ENCODE results near the gene ARHGAP30. TPM values are rescaled to one million over a fixed set of nuclear protein-coding genes. Genes with fewer than 3 reads are reported as not detected.
A peak's percentile ranks its signal among the peaks of the same experiment; 100 is the strongest.

The ARHGAP30 gene
- total RNA-seq, 1 donor from 2014 or later: 63.7 TPM

DNA sequence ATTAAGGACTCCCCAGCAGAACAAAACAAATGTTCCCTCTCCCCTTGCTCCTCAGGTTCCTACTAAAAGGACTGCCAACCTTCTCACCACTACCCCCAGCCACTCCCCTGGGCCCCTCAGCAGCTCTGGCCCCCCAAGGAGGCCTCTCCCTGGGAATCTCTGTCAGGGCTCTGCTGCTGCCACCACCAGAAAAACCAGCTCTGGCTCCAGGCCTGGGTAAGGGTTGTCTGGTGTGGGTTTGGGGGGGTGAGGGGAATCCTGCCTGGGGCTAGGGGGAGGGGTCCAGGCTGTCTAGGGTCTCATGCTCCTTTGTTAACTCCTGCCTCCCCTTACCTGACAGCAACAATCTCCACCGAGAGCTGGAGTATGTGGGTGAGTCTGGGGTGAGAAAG lies 14.9 kb upstream of the ARHGAP30 start:
- TF ChIP-seq, protein P1, sequence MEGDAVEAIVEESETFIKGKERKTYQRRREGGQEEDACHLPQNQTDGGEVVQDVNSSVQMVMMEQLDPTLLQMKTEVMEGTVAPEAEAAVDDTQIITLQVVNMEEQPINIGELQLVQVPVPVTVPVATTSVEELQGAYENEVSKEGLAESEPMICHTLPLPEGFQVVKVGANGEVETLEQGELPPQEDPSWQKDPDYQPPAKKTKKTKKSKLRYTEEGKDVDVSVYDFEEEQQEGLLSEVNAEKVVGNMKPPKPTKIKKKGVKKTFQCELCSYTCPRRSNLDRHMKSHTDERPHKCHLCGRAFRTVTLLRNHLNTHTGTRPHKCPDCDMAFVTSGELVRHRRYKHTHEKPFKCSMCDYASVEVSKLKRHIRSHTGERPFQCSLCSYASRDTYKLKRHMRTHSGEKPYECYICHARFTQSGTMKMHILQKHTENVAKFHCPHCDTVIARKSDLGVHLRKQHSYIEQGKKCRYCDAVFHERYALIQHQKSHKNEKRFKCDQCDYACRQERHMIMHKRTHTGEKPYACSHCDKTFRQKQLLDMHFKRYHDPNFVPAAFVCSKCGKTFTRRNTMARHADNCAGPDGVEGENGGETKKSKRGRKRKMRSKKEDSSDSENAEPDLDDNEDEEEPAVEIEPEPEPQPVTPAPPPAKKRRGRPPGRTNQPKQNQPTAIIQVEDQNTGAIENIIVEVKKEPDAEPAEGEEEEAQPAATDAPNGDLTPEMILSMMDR (IDR thresholded peaks at IDR 0.05): no peak
- Histone ChIP-seq H3K27ac (peak overlapping the region; percentile 80), H3K4me1 (peaks cover 33% of the 10 kb centered on the region), H3K27me3 (ENCODE audit: low read depth) (no peaks in the 10 kb centered on the region), H3K36me3 (no peaks in the 10 kb centered on the region), H3K4me3 (no peak overlapping the region), H3K9me3 (no peaks in the 10 kb centered on the region)
- ATAC-seq (no peak), DNase-seq (no peak)
- intact Hi-C loops (cut with DNase I): no loop called here

DNA sequence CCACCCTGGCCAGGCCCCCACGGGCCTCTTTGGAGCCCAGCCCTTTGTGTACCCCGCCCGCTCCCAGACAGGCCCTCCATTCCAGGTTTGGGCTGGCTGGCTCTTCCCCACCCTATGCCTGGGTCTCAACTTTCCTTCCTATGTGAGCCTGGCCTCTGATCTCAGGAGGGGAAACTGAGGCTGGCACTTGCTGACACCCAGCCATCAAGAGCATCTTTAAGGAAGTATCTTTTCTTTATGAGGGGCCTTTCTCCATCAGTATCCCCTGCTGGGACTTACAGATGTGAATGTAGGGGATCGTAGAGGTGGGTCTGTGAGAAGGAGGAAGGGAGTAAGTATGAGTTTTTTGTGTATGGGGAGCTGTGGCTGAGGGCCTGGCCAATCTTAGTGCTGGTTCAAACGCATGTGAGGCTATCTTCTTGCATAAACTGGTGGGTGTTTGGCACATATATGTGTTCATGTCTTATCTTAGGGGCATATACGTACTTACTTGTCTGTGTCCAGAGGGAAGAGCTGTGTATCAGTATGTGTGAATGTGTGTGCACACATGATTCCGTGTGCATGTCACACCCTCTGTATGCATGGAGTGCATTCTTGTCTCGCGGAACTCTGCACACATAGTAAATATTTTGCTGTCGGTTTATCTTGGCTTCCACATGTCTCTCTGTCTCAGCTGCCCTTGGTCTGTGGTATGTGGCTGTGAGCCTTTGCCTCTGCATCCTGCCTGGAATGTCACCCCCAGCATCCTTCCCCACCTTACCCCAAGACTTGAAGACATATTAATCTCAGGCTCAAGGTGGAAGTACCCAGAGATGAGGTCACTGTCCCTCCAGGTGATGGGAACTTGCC lies 14.3 kb upstream of the ARHGAP30 start:
- Histone ChIP-seq H3K4me1 (peaks cover 33% of the 10 kb centered on the region), H3K9me3 (no peaks in the 10 kb centered on the region), H3K27ac (peak overlapping the region; percentile 80), H3K4me3 (no peak overlapping the region), H3K27me3 (ENCODE audit: low read depth) (no peaks in the 10 kb centered on the region), H3K36me3 (no peaks in the 10 kb centered on the region)
- intact Hi-C loops (cut with DNase I): no loop called here
- ATAC-seq (peak in 1 of 2 donors; percentile 1), DNase-seq (no peak)
- TF ChIP-seq, protein P1 (IDR thresholded peaks at IDR 0.05): no peak

DNA sequence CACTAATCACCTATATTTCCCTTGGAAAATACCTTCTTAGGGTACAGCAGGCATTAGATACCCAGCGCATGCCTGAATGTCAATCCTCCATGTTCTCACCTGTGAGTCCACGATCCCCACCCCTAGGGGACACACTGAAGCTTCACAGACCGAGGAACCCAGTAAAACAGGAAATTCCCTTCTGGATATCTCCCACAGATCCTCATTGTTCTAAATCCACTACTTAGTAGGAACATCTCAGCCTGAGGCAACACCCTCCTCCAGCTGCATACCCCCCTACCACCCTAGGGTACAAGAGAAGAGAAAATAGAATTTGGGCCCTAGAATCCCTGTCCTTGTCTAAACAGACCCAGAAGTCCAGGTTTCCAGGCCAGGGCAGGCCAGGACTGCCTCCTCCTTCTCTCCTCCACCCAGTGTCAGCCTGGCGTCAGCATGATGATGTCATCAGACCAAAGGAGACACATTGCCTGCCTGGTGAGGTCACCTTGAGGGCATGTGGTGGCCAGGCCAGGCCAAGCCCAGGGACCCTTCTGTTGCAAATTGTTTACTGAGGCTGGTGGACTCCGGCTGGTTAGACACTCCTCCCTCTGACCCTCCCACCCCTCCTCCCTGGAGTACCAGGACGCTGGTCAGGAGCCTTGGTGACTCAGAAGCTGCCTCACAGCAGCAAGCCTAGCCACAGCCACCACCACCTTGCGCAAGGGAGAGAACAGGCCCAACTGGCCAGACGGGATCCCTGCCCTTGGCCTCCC lies 13.5 kb upstream of the ARHGAP30 start:
- peak; percentile 96 to 97 for ATAC-seq
- intact Hi-C loops (cut with DNase I): no loop called here
- TF ChIP-seq, protein P1 (IDR thresholded peaks at IDR 0.05): no peak
- no peaks in the 10 kb centered on the region for H3K9me3 ChIP-seq
- H3K36me3 ChIP-seq: no peaks in the 10 kb centered on the region
- peaks cover 33% of the 10 kb centered on the region for H3K4me1 ChIP-seq
- no peak overlapping the region for H3K4me3 ChIP-seq
- H3K27ac ChIP-seq: peak overlapping the region; percentile 80
- DNase-seq: peak; percentile 95
- no peaks in the 10 kb centered on the region for H3K27me3 ChIP-seq (ENCODE audit: low read depth)

DNA sequence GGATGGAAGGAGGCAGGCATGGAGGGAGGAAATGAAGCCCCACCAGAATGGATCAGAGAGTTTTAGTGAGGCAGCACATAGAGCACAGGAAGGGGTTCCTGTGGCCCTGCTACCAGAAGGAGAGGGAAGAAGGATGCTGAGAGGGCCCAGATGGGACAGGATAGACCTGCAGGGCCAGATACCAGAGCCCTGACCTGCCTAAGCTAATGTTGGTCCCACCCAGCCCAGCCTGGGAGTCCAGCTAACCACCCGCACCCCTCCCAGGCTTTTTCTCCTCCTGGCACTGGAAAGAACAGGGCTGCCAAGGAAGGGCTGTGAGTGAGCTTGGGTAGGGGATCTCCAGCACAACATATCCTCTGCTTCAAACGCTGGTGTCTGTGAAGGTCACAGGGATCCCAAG lies 12.8 kb upstream of the ARHGAP30 start:
- H3K27ac ChIP-seq: peak overlapping the region; percentile 80
- intact Hi-C loops (cut with DNase I): no loop called here
- TF ChIP-seq, protein P1 (IDR thresholded peaks at IDR 0.05): no peak
- peaks cover under 1% of the 10 kb centered on the region for H3K36me3 ChIP-seq
- ATAC-seq (no peak), DNase-seq (no peak)
- H3K27me3 ChIP-seq (ENCODE audit: low read depth): no peaks in the 10 kb centered on the region
- no peaks in the 10 kb centered on the region for H3K9me3 ChIP-seq
- H3K4me1 ChIP-seq: peaks cover 33% of the 10 kb centered on the region
- no peak overlapping the region for H3K4me3 ChIP-seq

DNA sequence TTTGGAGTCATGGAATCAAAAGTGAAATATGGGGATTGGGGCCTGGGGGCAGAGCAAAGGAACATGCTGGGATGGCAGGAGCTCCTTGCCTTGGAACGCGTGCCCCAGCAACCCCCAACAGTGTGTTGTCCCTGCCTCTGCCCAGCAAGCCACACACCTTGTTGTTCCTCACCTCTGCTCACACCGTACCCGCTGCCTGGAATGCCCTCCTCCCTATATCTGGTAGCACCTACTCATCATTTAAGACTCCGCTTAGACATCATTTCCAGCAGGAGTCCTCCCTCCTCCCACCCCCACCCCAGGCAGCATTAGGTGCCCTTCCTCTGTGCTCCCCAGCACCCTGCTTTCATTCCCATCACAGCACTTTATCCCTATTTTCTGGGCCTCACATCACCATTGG lies 11.8 kb upstream of the ARHGAP30 start:
- no peak for ATAC-seq
- Histone ChIP-seq H3K4me1 (peaks cover 31% of the 10 kb centered on the region), H3K36me3 (peaks cover 4% of the 10 kb centered on the region), H3K27me3 (ENCODE audit: low read depth) (no peaks in the 10 kb centered on the region), H3K4me3 (no peak overlapping the region), H3K9me3 (no peaks in the 10 kb centered on the region), H3K27ac (no peak overlapping the region)
- intact Hi-C loops (cut with DNase I): no loop called here
- DNase-seq: no peak
- TF ChIP-seq, protein P1 (IDR thresholded peaks at IDR 0.05): no peak

Measured in lower lobe of right lung (tissue), 2 donors.